ENCODE results near the gene OR4C12. TPM values are rescaled to one million over a fixed set of nuclear protein-coding genes. Genes with fewer than 3 reads are reported as not detected.
A peak's percentile ranks its signal among the peaks of the same experiment; 100 is the strongest.

OR4C12 gene
- total and polyA plus RNA-seq, 9 of the 15 experiments (the other 6 are each of a cell fraction or from before 2014, with no cell fraction given): not detected

DNA sequence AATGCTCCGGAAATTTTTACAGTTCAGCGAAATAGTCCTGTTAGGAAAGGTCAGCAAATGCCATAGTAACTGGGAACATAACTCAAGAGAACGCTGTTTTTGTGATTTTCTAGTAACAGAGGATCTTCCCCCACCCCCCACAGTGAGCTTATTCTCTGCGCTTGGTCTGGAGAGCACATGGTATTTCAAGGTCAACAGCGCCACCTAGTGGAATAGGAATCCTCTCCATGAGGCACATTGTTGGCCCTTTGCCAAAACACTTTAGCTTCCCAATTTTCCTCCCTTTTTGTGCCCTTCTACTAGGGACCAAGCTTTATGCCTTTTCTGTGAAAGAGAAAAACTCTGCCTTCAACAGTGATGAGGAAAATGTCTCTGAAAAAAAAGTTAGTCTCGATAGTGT is 13.2 kb upstream of the OR4C12 start (continued):
- TF ChIP-seq FOXM1 (IDR thresholded peaks at IDR 0.05; ENCODE audit: low read depth) (no peak), FOXM1 (CRISPR knock-in tag; IDR thresholded peaks at IDR 0.05; ENCODE audit: low read depth) (no peak), CHD1 (IDR thresholded peaks at IDR 0.05; ENCODE audit: low read length) (no peak), SMAD1 (IDR thresholded peaks at IDR 0.05; ENCODE audit: low read depth, low read length, partially characterized antibody) (peak; percentile 96), GABPB2 (CRISPR knock-in tag; conservative IDR thresholded peaks at IDR 0.05) (no peak), DNMT1 (IDR thresholded peaks at IDR 0.05) (no peak), NFIC (IDR thresholded peaks at IDR 0.05) (peak; percentile 100), ZNF408 (CRISPR knock-in tag; IDR thresholded peaks at IDR 0.05; ENCODE audit: low read depth) (no peak), SRSF1 (IDR thresholded peaks at IDR 0.05; ENCODE audit: low read depth, low read length) (no peak), RB1 (IDR thresholded peaks at IDR 0.05; ENCODE audit: low read depth) (no peak), ZFX (CRISPR knock-in tag; IDR thresholded peaks at IDR 0.05) (no peak), MYNN (IDR thresholded peaks at IDR 0.05) (no peak), MYNN (CRISPR knock-in tag; IDR thresholded peaks at IDR 0.05) (no peak), NCOA1 (IDR thresholded peaks at IDR 0.05; ENCODE audit: low read depth) (no peak), KLF13 (tag; IDR thresholded peaks at IDR 0.05; ENCODE audit: borderline replicate concordance, low read depth) (no peak), ZNF354B (CRISPR knock-in tag; IDR thresholded peaks at IDR 0.05) (no peak), PTTG1 (tag; IDR thresholded peaks at IDR 0.05; ENCODE audit: low read depth) (no peak), TAF15 (IDR thresholded peaks at IDR 0.05; ENCODE audit: low read depth, low read length) (no peak), KLF16 (IDR thresholded peaks at IDR 0.05) (peak; percentile 17; the same call in 1 of the 2 replicates), FOXJ3 (CRISPR knock-in tag; IDR thresholded peaks at IDR 0.05) (no peak)
- TF ChIP-seq, protein P1, sequence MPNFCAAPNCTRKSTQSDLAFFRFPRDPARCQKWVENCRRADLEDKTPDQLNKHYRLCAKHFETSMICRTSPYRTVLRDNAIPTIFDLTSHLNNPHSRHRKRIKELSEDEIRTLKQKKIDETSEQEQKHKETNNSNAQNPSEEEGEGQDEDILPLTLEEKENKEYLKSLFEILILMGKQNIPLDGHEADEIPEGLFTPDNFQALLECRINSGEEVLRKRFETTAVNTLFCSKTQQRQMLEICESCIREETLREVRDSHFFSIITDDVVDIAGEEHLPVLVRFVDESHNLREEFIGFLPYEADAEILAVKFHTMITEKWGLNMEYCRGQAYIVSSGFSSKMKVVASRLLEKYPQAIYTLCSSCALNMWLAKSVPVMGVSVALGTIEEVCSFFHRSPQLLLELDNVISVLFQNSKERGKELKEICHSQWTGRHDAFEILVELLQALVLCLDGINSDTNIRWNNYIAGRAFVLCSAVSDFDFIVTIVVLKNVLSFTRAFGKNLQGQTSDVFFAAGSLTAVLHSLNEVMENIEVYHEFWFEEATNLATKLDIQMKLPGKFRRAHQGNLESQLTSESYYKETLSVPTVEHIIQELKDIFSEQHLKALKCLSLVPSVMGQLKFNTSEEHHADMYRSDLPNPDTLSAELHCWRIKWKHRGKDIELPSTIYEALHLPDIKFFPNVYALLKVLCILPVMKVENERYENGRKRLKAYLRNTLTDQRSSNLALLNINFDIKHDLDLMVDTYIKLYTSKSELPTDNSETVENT (CRISPR knock-in tag; IDR thresholded peaks at IDR 0.05): no peak
- TF ChIP-seq, protein P2, sequence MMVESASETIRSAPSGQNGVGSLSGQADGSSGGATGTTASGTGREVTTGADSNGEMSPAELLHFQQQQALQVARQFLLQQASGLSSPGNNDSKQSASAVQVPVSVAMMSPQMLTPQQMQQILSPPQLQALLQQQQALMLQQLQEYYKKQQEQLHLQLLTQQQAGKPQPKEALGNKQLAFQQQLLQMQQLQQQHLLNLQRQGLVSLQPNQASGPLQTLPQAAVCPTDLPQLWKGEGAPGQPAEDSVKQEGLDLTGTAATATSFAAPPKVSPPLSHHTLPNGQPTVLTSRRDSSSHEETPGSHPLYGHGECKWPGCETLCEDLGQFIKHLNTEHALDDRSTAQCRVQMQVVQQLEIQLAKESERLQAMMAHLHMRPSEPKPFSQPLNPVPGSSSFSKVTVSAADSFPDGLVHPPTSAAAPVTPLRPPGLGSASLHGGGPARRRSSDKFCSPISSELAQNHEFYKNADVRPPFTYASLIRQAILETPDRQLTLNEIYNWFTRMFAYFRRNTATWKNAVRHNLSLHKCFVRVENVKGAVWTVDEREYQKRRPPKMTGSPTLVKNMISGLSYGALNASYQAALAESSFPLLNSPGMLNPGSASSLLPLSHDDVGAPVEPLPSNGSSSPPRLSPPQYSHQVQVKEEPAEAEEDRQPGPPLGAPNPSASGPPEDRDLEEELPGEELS (CRISPR knock-in tag; IDR thresholded peaks at IDR 0.05; ENCODE audit: borderline replicate concordance): no peak
- TF ChIP-seq, protein P3, sequence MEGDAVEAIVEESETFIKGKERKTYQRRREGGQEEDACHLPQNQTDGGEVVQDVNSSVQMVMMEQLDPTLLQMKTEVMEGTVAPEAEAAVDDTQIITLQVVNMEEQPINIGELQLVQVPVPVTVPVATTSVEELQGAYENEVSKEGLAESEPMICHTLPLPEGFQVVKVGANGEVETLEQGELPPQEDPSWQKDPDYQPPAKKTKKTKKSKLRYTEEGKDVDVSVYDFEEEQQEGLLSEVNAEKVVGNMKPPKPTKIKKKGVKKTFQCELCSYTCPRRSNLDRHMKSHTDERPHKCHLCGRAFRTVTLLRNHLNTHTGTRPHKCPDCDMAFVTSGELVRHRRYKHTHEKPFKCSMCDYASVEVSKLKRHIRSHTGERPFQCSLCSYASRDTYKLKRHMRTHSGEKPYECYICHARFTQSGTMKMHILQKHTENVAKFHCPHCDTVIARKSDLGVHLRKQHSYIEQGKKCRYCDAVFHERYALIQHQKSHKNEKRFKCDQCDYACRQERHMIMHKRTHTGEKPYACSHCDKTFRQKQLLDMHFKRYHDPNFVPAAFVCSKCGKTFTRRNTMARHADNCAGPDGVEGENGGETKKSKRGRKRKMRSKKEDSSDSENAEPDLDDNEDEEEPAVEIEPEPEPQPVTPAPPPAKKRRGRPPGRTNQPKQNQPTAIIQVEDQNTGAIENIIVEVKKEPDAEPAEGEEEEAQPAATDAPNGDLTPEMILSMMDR (IDR thresholded peaks at IDR 0.05 in 2 of 3, conservative IDR thresholded peaks at IDR 0.05 in 1 of 3; ENCODE audit: insufficient read depth in 2 of 3, low read depth in 1 of 3, low read length in 3 of 3): peak; percentile 56 to 71 (median 69)
- TF ChIP-seq, protein P4, sequence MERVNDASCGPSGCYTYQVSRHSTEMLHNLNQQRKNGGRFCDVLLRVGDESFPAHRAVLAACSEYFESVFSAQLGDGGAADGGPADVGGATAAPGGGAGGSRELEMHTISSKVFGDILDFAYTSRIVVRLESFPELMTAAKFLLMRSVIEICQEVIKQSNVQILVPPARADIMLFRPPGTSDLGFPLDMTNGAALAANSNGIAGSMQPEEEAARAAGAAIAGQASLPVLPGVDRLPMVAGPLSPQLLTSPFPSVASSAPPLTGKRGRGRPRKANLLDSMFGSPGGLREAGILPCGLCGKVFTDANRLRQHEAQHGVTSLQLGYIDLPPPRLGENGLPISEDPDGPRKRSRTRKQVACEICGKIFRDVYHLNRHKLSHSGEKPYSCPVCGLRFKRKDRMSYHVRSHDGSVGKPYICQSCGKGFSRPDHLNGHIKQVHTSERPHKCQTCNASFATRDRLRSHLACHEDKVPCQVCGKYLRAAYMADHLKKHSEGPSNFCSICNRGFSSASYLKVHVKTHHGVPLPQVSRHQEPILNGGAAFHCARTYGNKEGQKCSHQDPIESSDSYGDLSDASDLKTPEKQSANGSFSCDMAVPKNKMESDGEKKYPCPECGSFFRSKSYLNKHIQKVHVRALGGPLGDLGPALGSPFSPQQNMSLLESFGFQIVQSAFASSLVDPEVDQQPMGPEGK (CRISPR knock-in tag; IDR thresholded peaks at IDR 0.05; ENCODE audit: borderline replicate concordance): no peak

Data from K562 (cell line).